ENCODE data around the gene KIAA0319L. TPM values are rescaled to one million over a fixed set of nuclear protein-coding genes. Genes with fewer than 3 reads are reported as not detected.

KIAA0319L gene
- total RNA-seq, 1 donor from 2014 or later, result 44.9 TPM

- DNase-seq (ENCODE audit: extremely low spot score, unreplicated experiment), result no peak
- no peak overlapping the region for H3K4me3 Mint-ChIP-seq (ENCODE audit: unreplicated experiment)
- H3K9me3 Mint-ChIP-seq (ENCODE audit: unreplicated experiment), result peaks cover 3% of the 10 kb centered on the region
- no peak for TF ChIP-seq CTCF (IDR thresholded peaks at IDR 0.05)
- no peaks in the 10 kb centered on the region for H3K4me1 Mint-ChIP-seq (ENCODE audit: unreplicated experiment)
- peaks cover 45% of the 10 kb centered on the region for H3K36me3 Mint-ChIP-seq (ENCODE audit: unreplicated experiment)
- H3K27me3 Mint-ChIP-seq (ENCODE audit: unreplicated experiment), result no peaks in the 10 kb centered on the region
- H3K27ac Mint-ChIP-seq (ENCODE audit: unreplicated experiment), result no peak overlapping the region
These were observed 95.1 kb downstream of the KIAA0319L start for GRCh38 chr1:35461966-35462651.

DNA sequence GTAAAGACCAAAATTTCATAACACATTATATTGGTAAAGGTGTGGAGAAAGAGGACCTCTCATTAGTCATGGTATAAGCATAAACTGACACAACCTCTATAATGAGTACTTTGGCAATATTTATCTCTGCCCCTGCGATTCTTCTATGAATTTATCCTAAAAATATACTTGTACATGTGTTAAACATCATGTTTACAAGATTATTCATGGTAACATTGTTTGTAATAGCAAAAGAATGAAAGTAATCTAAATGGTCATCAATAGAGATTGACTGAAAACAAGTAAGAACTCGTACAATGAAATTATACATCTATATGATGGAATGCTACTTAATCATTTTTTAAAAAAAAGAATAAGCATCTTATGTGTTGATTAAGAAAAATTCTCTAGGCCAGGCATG, 96.4 kb downstream of the KIAA0319L start:
- TF ChIP-seq CTCF (IDR thresholded peaks at IDR 0.05), result no peak
- H3K4me1 Mint-ChIP-seq (ENCODE audit: unreplicated experiment), result no peaks in the 10 kb centered on the region
- H3K27ac Mint-ChIP-seq (ENCODE audit: unreplicated experiment), result no peak overlapping the region
- H3K4me3 Mint-ChIP-seq (ENCODE audit: unreplicated experiment), result no peak overlapping the region
- peaks cover 44% of the 10 kb centered on the region for H3K36me3 Mint-ChIP-seq (ENCODE audit: unreplicated experiment)
- H3K27me3 Mint-ChIP-seq (ENCODE audit: unreplicated experiment), result no peaks in the 10 kb centered on the region
- DNase-seq (ENCODE audit: extremely low spot score, unreplicated experiment), result no peak
- H3K9me3 Mint-ChIP-seq (ENCODE audit: unreplicated experiment), result peaks cover 3% of the 10 kb centered on the region

- Mint-ChIP-seq H3K9me3 (ENCODE audit: unreplicated experiment) (no peaks in the 10 kb centered on the region), H3K4me3 (ENCODE audit: unreplicated experiment) (no peak overlapping the region), H3K36me3 (ENCODE audit: unreplicated experiment) (peaks cover 12% of the 10 kb centered on the region), H3K27ac (ENCODE audit: unreplicated experiment) (peak overlapping the region; percentile 41), H3K4me1 (ENCODE audit: unreplicated experiment) (peaks cover 12% of the 10 kb centered on the region), H3K27me3 (ENCODE audit: unreplicated experiment) (no peaks in the 10 kb centered on the region)
- no peak for TF ChIP-seq CTCF (IDR thresholded peaks at IDR 0.05)
- DNase-seq (ENCODE audit: extremely low spot score, unreplicated experiment), result no peak
These were observed 102.6 kb downstream of the KIAA0319L start for GRCh38 chr1:35454616-35455015.

DNA sequence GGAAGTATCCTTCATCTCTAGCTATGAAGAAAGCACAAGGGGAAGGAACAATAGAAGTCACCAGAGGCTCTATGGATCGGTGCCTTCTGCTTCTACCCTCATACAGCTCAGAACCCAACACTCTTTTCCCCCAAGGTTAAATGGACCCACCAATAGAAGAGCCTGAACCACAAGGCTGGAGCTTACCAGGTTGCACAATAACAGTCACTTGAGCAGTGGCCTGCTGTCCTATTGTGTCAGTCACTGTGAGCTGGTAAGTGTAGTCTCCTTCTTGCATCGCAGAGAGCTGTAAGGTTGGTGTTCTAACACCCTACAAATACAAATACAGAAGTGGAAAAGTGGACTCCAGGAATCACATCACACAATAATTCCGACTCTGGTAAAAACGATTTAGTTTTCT, 103.0 kb downstream of the KIAA0319L start:
- no peak overlapping the region for H3K4me3 Mint-ChIP-seq (ENCODE audit: unreplicated experiment)
- no peak for DNase-seq (ENCODE audit: extremely low spot score, unreplicated experiment)
- peaks cover 12% of the 10 kb centered on the region for H3K4me1 Mint-ChIP-seq (ENCODE audit: unreplicated experiment)
- no peaks in the 10 kb centered on the region for H3K9me3 Mint-ChIP-seq (ENCODE audit: unreplicated experiment)
- H3K36me3 Mint-ChIP-seq (ENCODE audit: unreplicated experiment), result peaks cover 12% of the 10 kb centered on the region
- no peak for TF ChIP-seq CTCF (IDR thresholded peaks at IDR 0.05)
- H3K27me3 Mint-ChIP-seq (ENCODE audit: unreplicated experiment), result no peaks in the 10 kb centered on the region
- no peak overlapping the region for H3K27ac Mint-ChIP-seq (ENCODE audit: unreplicated experiment)

DNA sequence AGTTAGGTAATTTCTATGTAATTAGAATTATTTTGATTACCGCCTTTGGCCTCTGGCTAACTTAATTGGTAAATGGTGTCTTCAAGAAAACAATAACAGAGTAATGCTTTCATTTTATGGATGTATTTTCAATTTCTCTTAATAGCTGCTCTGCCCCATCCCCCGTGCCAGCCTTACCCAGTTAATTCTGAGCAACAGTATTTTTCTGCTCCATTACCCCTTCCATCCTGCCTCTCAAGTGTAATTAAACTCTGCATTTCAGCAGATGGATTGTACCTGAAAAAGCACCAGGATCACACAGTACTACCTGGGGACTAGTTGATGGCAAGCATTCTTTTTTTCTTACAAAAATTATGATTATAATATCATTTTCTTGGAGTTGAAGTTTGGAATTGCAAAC, 104.2 kb downstream of the KIAA0319L start:
- no peak for TF ChIP-seq CTCF (IDR thresholded peaks at IDR 0.05)
- Mint-ChIP-seq H3K4me1 (ENCODE audit: unreplicated experiment) (peaks cover 12% of the 10 kb centered on the region), H3K27me3 (ENCODE audit: unreplicated experiment) (no peaks in the 10 kb centered on the region), H3K27ac (ENCODE audit: unreplicated experiment) (no peak overlapping the region), H3K36me3 (ENCODE audit: unreplicated experiment) (peaks cover 13% of the 10 kb centered on the region), H3K9me3 (ENCODE audit: unreplicated experiment) (no peaks in the 10 kb centered on the region), H3K4me3 (ENCODE audit: unreplicated experiment) (no peak overlapping the region)
- no peak for DNase-seq (ENCODE audit: extremely low spot score, unreplicated experiment)

Measured in osteocyte (in vitro differentiated cells).